NCI-H2227 treated with DMSO at 0.1 percent for 48 hours (cell line): Measurements from ENCODE around the gene HRH2.

Source experiments
- DNase-seq: peaks from one replicate; lab custom pipeline; 2025; lab: John Stamatoyannopoulos, UW

HRH2 gene

DNA sequence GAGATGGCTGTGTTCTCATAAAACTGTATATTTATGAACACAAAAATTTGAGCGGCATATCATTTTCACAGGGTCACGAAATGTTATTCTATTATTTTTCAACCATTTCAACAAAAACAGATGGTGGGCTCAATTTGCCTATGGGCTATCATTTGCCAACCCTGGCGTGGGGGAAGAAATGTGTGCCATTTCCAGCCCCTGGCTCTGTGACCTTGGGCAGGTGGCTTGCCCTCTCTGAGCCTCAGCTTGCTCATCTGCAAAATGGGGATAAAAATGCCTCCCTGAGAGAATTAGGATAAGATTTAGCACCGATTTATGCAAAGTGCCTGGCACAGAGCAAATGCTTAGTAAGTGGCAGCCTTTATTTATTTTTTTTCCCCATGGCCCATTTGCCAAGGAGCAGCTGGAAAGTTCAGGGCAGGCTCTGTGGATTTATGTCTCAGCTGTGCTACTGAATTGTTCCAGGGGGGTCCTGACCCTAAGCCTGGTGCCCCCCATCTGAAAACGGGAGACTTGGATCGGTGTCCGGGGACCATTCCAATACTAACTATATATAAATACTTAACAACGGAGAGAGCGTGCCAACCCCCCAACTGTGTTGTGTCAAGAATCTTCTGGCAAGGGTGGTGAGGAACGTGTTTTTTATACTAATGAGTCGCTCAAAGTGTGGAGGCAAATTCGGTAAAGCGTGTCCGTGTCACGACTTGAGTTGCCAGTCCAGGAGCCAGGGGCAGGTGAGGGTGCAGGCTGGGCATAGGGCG, 34.5 kb downstream of the HRH2 start:
- DNase-seq, result no peak

DNA sequence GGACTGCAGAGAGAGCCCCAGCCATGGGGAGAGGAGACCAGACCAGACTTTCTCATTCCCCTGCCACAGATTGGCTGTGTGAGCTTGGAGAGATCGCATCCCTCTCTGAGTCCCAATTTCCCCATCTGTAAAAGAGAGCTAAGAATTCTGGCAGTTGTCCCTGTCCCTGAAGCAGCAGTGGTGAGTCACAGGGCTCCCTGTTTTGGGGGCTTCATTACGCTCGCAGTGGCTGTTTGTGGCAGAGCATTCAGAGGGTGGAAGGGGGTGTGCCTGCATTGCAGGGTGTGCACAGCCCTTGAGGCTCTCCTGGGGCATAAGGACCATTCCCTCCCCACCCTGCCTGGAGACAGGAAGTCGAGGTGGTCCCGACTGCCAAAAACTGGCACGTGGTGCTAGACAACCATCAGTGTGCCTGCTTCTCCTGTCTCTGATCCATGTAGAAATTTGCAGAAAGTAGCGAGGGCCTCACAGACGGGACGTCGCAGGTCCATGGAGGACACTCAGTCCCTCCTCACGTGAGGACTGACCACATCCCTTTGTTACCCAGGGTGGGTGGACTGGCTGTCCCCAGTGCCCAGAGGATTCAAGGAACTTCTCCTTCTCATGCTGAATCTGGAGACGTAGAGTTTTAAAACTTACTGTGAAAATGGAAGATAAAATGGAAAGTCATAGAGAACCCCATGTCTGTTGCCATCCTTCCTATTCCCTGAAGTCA, 35.3 kb downstream of the HRH2 start:
- DNase-seq, result no peak

DNA sequence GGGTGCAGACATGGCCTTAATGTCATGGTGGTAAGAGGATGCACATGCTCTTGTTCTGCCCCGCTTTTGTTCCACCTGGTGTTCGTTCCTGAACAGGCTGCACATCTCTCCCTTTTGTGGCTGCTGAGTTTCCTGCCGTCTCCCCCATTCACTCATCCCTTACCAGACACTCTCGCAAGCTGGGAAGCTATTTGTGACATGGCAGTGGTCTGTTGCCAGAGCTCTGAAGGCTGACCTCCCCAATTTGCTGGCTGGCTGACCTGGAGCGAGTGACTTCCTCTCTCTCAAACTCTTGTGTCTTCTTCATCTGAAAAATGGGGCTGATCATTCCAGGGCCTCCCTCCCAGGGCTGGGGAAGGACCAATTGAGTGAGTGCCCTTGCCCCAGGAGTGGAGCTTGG, 35.9 kb downstream of the HRH2 start:
- no peak for DNase-seq

DNA sequence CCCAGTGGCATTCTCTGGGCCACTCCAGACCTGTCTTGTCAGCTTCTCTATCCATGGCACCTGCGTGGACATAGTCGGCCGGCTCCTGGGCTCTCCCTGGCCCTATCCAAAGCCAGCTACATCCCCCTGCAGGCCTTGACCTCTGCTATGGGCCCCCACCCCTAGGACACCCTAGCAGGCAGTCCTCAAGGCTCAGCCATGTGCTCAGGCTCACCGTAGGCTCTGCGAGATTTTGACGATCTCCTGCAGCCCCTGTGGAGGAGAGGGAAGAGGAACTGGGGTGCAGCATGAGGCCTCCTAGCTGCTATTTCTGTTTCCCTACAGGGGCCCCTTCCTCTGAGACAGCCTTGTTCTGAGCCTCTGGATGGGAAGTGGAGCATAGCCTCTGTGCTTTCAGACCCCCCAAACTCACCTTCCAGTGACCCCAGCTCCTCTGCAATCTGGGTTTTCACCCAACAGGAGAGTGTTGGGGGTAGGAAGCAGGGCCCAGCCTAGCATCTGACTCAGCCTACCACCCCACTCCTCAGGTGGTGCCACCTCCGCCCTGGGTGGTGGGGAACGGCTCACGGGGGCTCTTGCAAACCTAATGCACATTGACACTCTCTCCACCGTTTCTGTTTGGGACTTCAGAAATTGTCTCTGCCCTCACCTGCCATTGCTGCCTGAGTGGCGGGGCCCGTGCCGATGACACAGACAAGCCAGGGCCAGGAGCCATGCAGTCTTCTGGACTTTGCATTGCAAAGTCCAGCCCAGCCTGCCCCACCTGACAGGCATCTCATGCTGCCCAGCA, 36.7 kb downstream of the HRH2 start:
- DNase-seq, result no peak

DNA sequence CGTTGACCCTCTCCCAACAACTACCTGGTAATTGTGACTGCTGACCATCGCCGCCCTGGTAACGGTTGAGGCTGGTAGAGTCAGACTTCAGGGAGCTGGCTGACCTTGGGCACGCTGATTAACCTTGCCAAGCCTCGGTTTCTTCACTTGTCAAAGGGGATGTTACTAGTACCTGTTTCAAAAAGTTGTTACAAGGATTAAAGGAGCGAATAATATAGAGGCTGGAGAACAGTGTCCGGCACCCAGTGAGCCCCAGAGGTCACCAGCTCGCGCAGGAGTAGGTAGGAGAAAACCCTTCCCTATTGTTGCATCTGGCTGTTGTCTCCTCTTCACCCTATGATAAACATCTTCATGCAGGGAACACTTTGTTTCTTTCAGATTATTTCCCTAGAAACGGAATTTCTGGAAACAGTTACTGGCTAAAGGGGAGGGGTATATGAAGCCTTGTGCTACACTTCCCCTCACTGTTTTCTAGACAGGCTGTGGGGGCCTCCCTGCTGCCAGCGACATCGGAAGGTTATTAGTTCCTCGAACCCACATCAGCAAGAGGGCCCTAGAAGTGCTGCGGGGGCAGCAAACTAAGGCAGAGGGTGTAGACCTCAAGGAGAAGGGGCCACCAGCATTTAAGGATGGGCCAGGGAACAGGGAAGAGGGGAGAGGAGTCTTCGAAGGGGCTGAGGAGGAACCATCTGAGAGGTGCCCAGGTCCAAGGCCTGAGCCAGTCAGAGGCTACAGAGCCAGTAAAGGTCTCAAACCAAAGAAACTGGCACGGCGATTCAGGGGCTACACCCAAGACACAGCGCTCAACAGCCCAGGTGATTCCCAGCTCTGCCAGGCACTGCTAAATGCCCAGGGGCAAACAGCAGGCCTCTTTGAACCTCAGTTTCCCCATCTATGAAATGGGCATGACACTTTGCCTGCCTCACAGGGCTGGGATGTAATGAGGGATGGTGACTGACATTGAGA, 37.6 kb downstream of the HRH2 start:
- no peak for DNase-seq

DNA sequence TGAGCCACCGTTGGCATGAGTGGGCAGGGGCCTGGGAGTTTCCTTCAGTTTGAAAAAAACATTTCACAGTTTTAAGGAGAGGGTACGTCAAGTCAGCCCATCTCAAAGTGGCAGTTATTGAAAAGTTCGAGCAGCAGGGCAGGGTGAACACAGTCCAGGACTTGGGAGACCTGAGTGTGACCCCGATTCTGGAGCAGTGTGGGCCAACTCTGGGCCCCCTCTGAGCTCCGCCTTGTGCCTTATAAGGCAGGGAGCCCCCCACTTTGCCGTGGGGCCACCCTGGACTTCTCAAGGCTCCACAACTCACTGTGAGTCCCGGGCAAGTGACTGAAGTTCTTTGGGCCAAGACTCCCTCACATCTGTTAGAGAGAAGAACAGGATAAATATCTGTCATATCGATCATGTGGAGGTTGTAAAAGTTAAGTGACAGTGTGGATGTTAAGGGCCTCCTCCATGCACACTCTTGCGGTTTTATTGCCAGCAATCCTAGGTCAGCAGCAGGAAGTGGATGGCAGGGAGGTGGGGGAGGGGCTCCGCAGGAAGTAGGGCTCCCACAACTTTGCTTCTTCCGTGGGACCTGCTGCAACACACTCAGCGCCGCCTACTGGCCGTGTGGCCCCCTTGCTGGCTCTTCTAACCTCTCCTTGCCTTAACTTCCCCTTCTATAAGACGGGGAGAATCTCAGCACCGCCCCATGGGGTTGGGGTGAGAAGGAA, 38.4 kb downstream of the HRH2 start:
- DNase-seq, result no peak

DNA sequence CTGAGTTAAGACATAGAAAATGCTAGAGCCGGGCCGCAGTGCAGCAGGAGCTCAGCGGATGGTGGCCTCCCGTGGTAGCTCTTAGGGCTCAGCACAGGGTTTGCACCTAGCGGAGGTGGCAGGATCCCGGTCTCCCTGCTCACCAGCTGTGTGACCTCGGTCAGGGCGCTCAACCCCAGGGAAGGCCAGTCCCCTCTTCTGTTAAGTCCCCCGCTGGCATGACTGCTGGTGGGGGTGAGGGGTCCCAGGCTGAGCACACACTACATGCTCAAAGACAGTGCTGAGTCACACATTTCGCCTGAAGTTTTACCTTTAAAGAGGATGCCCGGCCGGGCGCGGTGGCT, 39.0 kb downstream of the HRH2 start:
- no peak for DNase-seq

DNA sequence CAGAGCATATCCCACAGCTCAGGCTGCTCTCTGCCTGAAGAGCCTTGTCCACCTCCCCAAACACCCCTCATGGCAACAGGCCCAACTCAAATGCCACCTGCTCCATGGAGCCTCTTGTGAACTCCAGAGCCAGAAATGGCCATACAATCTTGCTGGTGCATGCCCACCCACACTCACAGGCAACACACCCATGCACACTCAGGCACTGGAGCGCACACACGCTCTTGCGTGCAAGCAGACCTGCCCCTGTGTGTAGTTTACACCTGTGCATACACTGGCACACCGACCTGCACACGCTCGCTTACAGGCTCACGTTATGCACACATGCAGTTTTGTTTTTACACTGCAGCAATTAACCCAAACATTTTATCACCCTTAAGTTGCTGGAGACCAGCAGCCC, 40.0 kb downstream of the HRH2 start:
- no peak for DNase-seq

DNA sequence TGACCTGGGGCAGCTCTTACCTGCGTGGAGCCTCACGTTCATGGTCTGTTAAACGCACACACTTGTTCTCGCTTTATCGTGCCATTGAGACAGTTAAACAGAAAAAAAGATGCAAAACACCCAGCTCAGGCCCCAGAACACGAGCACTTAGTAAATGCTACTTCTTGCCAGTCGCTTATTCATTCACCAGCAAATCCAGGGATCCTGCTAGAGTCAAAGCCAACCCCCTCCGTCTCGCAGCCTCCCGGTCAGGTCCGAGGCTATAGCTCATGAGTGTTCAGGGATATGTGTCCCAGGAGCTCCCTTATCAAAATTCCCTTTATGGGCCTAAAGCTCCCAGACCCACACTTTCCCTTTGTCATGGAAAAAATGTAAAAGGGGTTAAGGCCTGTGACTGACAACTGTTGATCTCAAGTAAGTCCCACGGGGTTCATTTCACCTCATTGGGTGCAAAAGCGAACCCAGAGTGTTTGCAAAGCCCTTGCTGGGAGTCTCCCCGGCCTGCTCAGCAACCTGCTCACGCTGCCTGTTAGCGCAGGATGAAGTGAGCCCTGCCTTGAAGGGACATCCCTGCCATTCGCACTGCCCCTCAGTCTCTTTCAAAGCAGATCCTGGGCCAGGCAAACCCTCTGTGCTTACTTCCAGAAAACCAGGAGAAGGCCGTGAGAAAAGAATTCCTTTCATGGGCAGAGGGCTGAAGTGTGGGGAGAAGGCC, 40.7 kb downstream of the HRH2 start:
- DNase-seq, result no peak

DNA sequence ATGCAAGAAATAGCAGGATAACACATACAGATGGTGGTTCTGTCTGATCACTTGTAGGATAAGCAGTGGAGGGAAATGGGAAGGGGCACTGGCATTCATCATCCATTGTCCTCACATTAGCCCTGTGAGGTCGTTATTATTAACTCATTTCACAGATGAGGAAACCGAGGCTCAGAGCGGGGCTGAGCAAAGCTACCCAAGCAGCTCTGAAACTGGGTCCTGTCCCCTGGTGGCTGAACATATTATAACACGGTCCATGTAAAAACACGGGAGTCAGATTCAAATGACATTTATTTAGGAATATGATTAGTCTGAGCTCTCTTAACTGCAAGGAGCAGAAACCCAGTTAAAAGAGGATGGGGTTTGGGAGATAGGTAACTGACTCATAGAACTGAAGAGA, 43.1 kb downstream of the HRH2 start:
- DNase-seq, result no peak

DNA sequence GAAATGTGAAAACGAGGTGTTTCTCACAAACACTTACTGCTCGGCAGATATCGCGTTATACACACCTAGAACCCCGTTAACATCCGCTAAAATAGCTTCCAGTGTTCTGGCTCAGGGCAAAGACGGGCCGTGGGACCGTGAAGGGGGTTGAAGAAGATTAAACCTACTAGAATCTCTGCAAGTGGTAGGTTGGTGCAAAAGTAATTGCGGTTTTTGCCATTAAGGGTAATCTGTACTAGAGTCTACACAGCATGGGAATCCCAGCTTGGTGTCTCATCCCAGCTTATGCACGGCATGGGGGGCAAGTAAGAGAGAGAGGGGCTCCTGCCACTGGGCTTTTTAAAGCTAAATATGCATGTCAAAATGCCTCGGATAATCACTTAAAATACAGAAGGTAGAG, 43.9 kb downstream of the HRH2 start:
- DNase-seq, result no peak

DNA sequence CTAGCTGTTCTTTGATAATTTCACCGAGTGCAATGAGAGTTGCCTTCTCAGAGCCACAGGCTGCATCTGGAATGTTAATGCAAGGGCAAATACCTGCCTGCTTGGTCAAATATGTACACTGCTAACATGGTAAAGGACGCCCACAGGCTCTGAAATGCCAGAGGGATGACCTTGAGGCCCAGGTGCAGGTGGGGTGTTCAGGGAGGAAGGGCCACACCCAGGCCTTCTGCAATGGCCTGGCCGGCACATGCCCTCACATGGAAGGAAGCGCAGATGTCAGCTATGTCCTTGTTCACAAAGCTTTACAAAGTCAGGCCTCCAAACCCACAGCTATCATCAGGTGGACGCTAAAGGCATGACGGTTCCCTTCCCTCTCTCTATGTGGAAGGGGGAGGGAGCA, 48.6 kb downstream of the HRH2 start:
- no peak for DNase-seq

DNA sequence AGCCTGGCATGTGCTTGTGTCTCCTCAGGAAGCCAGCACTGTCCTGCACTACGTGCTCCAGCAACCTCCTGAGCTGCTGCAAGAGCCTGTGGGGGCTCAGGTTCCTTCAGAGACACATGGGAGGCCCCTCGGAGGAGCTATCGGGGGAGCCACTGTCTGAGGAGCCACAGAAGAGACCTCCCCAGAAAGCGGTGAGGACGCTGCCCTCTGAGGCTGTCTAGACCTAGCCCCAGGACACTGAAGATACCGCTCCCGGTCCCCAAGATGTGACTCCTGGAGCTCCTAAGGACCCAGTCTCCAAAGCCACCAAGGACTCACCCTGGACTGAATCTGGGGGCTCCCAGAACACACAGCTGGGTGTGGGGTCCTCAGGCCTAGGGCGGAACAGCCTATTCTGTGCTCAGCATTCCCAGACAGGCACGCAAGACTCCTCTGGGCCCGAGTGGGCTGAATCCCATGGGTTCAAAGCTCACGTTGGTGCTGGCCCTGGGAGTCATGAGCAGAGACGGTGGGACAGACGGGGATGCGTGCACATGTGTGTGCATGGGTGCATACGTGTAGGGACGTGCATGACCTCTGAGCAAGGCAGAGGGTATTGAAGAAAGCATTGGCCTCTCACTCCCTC, 50.0 kb downstream of the HRH2 start:
- no peak for DNase-seq

DNA sequence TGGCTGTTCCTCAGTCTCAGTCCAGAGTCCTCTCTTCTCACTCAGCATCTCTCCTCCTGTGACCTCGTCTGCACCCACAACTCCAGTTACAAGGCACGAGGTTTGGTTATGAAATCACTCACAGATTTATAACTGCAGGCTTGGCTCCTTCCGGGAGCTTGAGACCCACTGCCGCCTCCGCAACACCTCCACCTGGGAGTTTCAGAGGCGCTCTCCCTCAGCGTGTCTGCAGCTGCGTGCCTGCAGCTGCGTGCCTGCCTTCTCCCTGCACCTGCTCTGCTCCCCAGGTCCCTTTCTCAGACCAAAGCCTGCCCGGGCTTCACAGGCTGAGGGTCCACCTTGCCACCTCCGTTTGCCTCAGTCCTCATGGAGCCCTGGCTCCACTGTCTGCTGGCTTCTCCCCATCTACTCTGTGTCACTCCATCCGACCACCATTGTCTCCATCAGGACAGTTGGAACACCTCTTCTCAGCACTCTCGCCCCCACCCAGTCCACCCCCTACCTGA, 51.5 kb downstream of the HRH2 start:
- no peak for DNase-seq

DNA sequence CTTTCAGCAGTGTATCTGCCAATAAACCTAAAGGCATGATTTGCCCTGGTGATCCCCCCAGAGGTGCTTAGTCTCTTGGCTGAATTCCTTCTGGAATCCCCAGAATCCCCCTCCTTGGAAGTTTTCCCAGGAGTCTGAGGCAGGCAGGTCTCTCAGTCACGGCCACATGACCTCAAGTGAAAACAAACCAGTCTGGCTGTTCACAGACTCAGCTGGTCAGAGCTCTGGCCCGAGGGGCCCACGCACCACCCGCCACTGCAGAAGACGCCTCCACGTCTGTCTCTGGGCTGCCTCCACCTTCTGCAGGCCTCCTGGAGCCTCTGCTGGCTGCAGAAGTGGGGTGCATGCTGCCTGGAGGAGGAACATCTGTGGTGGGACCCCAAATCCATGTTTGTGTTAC, 52.5 kb downstream of the HRH2 start:
- no peak for DNase-seq

DNA sequence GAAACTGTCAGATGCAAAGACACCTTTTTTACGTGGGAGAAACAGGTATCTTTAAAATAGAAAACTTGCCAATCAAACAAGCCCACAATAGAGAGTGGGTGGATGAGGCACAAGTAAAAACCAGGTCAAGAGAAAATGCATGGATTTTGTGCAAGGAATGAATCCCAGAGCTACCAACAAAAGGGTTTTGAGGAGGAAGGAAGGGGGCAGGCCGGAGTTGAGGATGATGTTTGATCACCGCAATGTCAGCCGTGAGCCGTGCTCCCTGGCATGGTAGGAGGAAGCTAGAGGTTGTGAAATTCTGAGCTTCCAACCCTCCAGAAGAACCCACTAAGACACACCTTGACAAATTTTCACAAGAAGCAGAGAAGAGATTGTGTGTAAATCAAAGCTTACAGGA, 53.2 kb downstream of the HRH2 start:
- no peak for DNase-seq

DNA sequence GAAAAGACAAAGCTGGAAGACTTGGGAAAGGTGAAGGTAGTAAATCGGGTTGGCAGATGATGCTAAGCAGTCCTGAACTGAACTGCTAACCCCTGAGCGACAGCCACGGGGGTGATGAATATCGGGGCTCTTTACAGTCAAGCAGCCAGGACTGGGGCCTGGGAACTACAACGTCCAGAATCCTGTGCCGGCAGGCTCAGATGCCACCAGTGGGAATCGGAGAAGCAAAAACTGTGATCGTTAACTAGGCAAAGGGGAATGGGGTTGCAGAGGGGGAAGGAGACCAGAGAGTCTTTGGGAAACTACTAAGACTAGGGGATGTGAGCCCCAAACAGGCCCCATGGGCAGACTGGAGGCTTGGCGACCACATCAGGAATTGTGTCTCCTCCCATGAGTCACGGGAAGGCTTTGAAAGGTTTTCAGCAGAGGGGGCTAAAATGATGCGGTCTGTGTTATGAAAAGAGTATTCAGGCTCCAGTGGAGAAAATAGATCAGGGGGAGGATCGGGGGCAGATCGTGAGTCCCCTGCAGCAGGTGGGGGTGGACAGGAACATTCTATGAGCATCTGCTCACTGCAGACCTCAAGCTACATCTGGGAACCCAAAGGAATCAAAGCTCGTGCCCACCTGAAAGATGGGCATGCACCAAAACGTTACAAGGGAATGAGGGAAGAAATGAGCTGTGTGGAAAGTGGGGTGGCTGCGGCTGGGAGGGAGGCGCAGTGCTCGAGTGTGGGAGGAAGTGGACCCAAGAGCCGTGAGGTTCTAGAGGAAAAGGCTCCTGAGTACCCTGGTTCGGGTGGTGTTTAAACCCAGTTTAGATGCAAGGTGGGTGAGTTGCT, 53.8 kb downstream of the HRH2 start:
- DNase-seq, result no peak

DNA sequence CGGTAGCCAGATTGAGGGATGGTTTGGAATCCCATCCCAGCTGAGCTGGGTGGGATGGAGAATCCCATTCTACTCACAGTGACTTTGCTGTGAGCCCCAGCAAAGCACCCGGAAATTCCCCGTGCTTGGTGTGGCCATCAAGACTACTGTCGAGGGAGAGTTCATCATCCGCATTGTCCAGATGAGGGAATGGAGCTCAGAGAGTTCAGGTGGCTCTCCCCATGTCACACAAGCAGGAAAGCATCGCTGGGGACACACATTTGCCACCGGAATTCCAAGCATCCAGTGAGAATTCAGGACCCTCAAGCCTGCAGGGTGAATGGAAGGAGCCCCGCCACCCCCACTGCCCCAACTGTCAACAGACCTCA, 54.4 kb downstream of the HRH2 start:
- DNase-seq, result no peak

DNA sequence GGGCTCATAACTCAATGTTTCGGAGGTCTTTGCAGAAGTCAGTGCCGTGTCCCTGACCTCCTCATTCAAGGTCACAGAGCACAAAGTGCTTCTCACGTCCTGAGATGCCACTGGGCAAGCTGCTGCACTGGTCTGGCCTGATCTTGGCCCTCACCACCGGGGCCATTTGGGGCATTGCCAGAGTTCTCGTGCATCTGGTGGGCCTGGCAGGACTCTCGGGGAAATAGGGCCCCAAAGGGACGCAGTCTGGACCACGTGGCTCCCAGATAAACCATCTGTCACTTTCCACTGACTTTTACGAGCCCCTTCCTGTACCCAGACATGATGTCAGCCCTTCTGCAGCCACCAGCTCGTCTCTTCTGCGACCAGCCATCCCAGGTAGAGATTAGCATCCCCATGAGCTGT, 54.8 kb downstream of the HRH2 start:
- no peak for DNase-seq
